ENCODE data around the gene MIEF1.

MIEF1 gene

DNA sequence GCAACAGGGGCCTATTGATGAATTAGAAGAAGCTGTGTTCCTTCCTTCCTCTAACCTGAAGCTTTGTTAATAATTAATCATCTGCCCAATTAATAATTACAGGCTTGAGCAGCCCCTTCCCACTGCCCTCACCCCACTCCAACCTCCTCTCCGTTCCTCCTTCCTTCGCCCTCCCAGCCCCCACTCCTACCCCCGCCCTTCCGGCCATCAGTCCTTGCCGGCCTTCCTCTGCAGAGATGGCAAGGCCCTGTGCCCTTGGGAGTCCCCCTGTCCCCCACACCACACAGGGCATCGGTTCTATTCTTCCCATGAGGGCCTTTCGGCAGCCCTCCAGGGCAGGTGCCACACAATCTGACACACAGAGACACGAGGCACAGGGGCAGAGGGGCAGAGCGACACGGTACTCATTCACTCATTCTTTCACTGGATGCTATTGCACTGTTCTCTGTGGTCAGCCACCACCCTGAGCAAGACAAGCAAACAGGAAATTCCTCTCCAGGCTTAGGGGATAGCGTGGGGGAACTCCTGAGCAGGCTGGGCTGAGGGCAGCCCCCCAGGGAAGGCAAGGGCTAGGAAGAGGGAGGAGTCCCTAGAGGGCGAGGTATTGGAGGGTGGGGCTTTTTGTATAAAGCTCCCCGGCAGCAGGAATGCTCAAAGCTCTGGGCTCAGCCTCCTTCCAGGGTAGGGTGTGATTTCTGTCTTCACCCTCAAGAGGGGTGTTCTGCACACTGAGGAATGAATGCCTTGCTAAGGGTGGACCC, 30.5 kb upstream of the MIEF1 start:
- DNase-seq = no peak

- no peak for DNase-seq
These were observed 29.2 kb upstream of the MIEF1 start for GRCh38 chr22:39472570-39473556.

DNA sequence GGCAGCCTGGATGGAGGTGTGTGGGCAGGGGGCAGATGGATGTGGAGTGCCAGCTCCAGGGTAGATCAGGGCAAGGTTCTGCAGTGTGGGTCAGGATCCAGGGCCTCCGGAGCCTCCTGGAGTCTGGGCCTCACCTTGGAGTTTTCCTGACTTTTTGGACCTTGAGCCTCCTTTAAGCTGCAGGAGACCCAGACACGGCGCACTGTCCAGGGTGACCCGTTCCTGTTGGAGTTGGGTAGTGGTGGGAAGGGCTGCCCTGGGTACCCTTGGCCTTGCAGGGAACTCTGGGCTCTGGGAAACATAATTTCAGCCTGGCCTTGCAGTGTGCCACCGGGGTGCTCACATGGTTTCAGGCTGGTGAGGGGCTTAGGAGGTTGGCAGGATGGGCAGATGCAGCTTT, 28.2 kb upstream of the MIEF1 start:
- DNase-seq = no peak

GRCh38 chr22:39474351-39475111, 27.6 kb upstream of the MIEF1 start:
- DNase-seq = no peak

DNA sequence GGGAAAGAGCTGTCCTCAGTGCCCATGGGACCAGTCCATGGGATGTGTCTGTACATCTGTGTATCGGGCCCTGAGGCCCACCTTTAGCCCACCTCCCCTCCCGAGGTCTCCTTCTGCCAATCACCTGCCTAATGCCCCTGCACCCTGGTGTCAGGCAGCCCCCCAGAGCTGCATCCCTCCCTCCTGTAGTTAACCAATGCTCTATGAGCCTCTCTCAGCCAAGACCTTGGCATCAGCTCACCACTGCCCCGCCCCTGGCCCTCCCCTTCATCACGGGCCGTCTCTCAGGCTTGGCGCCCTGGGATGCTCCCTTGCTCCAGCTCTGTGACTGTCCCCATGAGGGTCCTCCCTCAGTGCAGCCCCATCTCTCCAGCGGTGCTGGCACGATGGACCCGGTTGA, 26.8 kb upstream of the MIEF1 start:
- no peak for DNase-seq

DNA sequence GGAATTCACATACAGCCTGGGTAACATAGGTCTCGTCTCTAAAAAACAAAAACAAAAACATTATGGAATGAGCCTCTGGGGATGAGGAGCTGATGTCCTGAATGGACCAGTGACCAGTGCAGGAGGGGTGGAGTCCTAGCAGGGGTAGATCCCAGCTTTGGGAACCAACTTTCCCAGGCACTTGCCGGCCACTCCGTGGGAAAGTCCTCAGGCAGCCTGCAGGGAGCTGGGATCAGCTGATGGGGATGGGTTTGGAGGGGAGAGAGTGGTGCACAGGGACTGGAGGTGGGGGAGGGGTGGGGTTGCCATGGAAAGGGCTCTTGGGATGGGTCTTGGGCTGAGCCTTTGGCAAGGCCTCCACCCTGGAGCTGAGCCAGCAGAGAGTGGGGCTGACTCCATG, 26.2 kb upstream of the MIEF1 start:
- DNase-seq = no peak

DNA sequence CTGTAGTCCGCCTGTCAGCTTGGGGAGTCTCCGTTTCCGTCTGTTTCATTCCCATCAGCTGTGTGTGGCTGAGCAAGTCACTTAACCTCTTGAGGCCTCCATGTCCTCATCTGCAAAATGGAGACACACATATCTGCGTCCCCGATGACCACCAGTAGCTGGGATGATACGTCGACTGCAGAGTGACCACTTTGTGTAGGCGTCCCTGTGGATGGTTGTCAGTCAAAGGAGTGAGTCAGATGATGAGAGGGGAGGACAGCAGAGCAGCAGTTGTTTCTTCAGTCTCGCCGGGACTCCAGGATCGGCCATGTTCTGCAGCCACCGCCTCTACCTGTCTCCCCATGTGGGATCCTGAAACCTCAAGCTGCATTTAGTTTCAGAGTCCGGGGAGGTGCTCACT, 25.4 kb upstream of the MIEF1 start:
- no peak for DNase-seq

DNA sequence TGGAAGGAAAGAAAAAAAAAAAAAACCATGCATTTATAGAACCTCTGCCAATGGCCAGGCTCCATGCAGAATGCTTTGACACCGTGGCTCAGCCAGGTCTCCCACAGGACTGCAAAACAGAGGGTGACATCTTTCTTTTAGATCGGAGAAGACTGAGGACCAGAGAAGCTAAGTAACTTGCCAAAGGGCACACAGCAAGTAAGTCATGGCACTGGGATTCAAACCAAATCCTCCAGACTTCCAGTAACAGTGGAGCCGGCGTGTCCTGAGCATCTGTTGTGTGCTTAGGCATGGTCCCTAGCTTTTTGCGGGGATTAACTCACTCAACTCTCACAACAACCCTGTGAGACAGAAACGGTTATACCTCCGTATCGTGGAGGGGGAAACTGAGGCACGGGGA, 24.5 kb upstream of the MIEF1 start:
- no peak for DNase-seq

GRCh38 chr22:39478441-39478850, 23.6 kb upstream of the MIEF1 start:
- DNase-seq = no peak

- no peak for DNase-seq
These were observed 22.8 kb upstream of the MIEF1 start for GRCh38 chr22:39479254-39479653.

GRCh38 chr22:39480557-39480956, 21.5 kb upstream of the MIEF1 start:
- no peak for DNase-seq

DNA sequence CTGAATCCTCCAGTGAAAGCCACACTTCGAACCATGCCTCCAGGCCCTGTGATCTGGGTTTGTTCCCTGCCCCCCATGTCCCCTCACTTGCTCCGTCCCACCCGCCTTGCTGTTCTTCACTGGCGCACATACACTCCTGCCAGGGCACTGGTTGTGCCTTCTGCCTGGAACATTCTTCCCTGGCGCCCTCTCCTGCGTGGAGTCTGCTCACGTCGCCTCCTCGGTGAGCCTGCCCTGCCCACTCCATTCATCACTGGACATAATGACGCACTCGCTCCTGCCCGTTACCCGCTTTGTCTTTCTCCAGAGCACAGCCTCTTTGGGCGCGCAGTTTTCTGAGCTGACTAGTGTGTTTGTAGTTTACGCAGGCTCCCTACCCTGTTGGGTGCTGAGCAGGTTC, 21.0 kb upstream of the MIEF1 start:
- no peak for DNase-seq

- no peak for DNase-seq
These were observed 20.5 kb upstream of the MIEF1 start for GRCh38 chr22:39481595-39481994.

- no peak for DNase-seq
These were observed 19.3 kb upstream of the MIEF1 start for GRCh38 chr22:39482768-39483167.

DNA sequence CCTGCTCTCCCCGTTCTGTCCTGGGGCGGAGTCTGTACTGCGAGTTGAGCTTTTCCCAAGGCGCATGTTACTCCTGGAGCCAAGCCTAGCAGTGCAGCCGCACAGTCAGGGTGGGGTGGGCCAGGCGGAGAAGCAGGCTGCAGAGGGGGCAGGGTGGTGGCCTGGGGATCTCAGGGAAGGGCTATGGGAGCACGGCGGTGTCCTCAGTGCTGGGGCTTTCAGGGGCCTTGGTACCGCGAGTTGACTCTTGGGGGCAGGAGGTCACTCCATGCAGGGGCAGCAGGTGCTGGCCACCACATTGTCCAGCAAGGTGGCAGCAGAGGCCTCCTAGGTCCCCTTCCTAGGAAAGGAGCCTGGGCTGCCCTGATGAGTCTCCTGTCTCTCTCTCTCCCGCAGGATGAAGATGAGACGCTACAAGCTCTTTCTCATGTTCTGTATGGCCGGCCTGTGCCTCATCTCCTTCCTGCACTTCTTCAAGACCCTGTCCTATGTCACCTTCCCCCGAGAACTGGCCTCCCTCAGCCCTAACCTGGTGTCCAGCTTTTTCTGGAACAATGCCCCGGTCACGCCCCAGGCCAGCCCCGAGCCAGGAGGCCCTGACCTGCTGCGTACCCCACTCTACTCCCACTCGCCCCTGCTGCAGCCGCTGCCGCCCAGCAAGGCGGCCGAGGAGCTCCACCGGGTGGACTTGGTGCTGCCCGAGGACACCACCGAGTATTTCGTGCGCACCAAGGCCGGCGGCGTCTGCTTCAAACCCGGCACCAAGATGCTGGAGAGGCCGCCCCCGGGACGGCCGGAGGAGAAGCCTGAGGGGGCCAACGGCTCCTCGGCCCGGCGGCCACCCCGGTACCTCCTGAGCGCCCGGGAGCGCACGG, 14.9 kb upstream of the MIEF1 start:
- DNase-seq = no peak

GRCh38 chr22:39487826-39488520, 14.1 kb upstream of the MIEF1 start:
- DNase-seq = no peak

- no peak for DNase-seq
These were observed 13.5 kb upstream of the MIEF1 start for GRCh38 chr22:39488563-39489083.

DNA sequence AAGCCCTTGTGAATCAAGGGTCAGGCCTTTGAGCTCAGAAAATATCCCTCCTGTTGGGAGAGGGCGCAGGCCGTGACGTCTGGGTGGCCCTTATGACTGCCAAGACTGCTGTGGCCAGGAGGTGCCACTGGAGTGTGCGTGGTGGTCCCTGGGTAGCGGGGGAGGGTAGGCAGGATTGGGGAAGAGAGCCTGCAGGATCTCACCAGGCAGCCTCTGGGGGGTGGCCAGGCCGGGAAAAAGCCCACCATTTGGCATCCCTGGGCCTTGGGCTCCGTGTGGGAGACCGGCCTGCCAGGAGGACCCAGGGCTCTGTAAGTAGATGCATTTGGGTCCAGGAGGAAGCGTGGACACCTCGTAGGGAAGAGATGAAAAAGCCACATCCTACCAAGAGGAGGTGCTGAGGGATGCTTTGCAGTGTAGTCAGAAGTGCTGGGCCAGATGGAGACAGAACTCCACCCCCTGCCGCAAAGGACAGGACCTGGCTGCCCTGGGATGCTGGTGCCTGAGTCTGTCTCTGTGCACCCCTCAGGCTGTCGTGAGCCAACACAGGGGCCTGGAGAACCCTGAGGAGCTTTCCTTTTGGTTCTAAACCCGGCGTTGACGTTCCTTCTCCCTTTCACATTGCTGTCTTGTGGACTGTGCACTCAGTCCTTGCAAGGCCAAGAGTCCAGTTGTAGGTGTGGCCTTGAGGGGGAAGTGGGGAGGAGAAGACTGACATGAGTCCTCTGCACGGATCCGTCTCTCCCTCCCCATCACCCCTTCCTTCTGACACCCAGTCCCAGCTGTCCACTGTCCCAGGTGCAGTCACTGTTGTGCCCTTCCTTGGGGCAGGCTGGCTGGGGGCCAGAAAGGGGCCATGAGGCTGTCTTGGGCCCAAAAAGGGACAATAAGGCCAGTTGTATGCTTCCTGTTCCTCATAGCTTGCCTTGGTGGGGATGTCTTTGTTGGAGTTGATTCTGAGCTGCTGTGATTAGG, 12.7 kb upstream of the MIEF1 start:
- no peak for DNase-seq

GRCh38 chr22:39490135-39490798, 11.8 kb upstream of the MIEF1 start:
- peak; percentile 48 for DNase-seq

All from retina (tissue), 1 donor.